Dermis microvascular lymphatic vessel endothelial cell (primary cell): ENCODE results near the gene TUT4. TPM values are rescaled to one million over a fixed set of nuclear protein-coding genes. Genes with fewer than 3 reads are reported as not detected.
"Not testable (repeated sequence)": the region's sequence is repeated elsewhere in the genome, so short reads cannot be mapped to it uniquely, and the experiment has no call there.

Experiments
- DNase-seq, 2 donors: peaks; one replicate each; pipeline versions ENCODE4 v3.0.0 to v3.0.0-alpha.2; 2010; ENCODE audit warnings: low read depth in 2 of 2
- total RNA-seq: library from RNA; depleted of rRNA; stranded (reverse); fragments of >200 nt; gene quantifications from 2 replicates; pipeline ENCODE4 v1.2.1, GENCODE V29; 2014

TUT4 gene
- 13.7 and 16.6 TPM in 2 replicates for total RNA-seq

GRCh38 chr1:52552505-52553361 lies at the start of gene TUT4:
Gene TUT4 (minus strand): TSS chr1:52553092. CDS start chr1:52526280, 26,812 bp downstream.
- peak; percentile 50 to 80 for DNase-seq

GRCh38 chr1:52601991-52602855 lies 49.3 kb upstream of the TUT4 start, which contains the start of gene GPX7:
Gene GPX7 (plus strand): TSS chr1:52602371. CDS start chr1:52602410, 39 bp downstream.
- DNase-seq, result peak in 1 of 2 donors; percentile 49

- no peak for DNase-seq
Measured at GRCh38 chr1:52601519-52601918, 48.6 kb upstream of the TUT4 start.

GRCh38 chr1:52600533-52601179 lies 47.8 kb upstream of the TUT4 start:
- DNase-seq, result no peak

GRCh38 chr1:52599236-52599635 lies 46.3 kb upstream of the TUT4 start:
- DNase-seq, result no peak

GRCh38 chr1:52598729-52599128 lies 45.8 kb upstream of the TUT4 start:
- no peak for DNase-seq

- no peak for DNase-seq
Measured at GRCh38 chr1:52597912-52598311, 45.0 kb upstream of the TUT4 start.

GRCh38 chr1:52595061-52595460 lies 42.2 kb upstream of the TUT4 start:
- DNase-seq, result peak; percentile 40 to 69

- DNase-seq, result no peak
Measured at GRCh38 chr1:52593495-52593894, 40.6 kb upstream of the TUT4 start.

GRCh38 chr1:52592637-52593323 lies 39.9 kb upstream of the TUT4 start:
- DNase-seq, result no peak

GRCh38 chr1:52590266-52590665 lies 37.4 kb upstream of the TUT4 start:
- no peak for DNase-seq

GRCh38 chr1:52588535-52588934 lies 35.6 kb upstream of the TUT4 start:
- no peak for DNase-seq

GRCh38 chr1:52588027-52588426 lies 35.1 kb upstream of the TUT4 start:
- DNase-seq, result no peak

GRCh38 chr1:52585474-52585873 lies 32.6 kb upstream of the TUT4 start:
- DNase-seq, result no peak

GRCh38 chr1:52582116-52582696 lies 29.3 kb upstream of the TUT4 start:
- DNase-seq, result no peak

GRCh38 chr1:52580283-52580682 lies 27.4 kb upstream of the TUT4 start:
- no peak for DNase-seq

GRCh38 chr1:52579415-52579814 lies 26.5 kb upstream of the TUT4 start:
- DNase-seq, result no peak

- not testable (repeated sequence) for DNase-seq
Measured at GRCh38 chr1:52578066-52578465, 25.2 kb upstream of the TUT4 start.

- no peak for DNase-seq
Measured at GRCh38 chr1:52576074-52576473, 23.2 kb upstream of the TUT4 start.

- peak in 1 of 2 donors; percentile 47 for DNase-seq
Measured at GRCh38 chr1:52574594-52574993, 21.7 kb upstream of the TUT4 start.

GRCh38 chr1:52572387-52572786 lies 19.5 kb upstream of the TUT4 start:
- DNase-seq, result no peak
